ENCODE measurements around the gene BLOC1S1. TPM values are rescaled to one million over a fixed set of nuclear protein-coding genes. Genes with fewer than 3 reads are reported as not detected.

The BLOC1S1 gene
- total and polyA plus RNA-seq, 10 of the 15 experiments (the other 5 are each of a cell fraction or from before 2014, with no cell fraction given) = 126 to 285 (median 166) TPM

DNA sequence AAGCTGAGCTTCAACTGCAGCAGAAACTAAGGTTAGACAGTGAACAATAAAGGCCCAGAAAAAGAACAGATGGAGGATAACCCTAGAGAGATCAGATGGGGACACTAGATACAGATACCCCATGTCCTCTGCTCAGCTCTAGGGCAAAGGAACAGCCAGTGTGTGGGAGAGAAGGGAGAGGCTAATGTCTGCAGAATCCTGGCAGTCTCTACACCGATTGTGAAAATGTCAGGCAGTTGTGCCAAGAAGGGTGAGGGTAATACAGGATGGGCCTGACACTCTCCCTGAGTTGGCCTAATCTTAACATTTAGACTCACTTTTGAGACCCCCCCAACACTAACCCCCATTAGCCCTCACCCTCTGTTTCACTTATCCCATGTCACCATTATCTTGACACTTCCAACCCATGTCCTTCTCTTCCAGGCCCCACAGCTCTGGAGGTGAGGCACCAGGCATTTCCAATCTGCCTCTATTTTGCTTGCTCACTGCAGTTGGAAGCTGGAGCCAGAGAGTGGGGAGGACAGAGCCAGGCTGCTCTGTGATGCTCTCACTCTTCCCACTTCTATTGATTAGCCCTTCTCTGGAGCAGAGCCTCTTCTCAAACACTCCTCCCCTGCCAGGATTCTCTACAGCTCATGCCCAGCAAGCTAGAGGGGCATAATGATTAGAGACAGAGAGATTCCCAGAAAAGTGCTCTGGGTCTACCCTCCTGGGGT, 3.0 kb upstream of the BLOC1S1 start:
- intact Hi-C loops (cut with micrococcal nuclease; ENCODE audit: unreplicated experiment) (no loop called here), in situ Hi-C loops (cut with MboI) (no loop called here)
- no peak for TF ChIP-seq RELA (IDR thresholded peaks at IDR 0.05; ENCODE audit: borderline replicate concordance, partially characterized antibody)
- no peak for TF ChIP-seq NR2F1 (conservative IDR thresholded peaks at IDR 0.05)
- no peak for TF ChIP-seq RFX5 (IDR thresholded peaks at IDR 0.05; ENCODE audit: low read depth, low read length)
- TF ChIP-seq IRF4 (IDR thresholded peaks at IDR 0.05; ENCODE audit: low read depth, low read length) = no peak
- TF ChIP-seq CREB1 (IDR thresholded peaks at IDR 0.05; ENCODE audit: low read depth) = no peak
- no peak for TF ChIP-seq RB1 (IDR thresholded peaks at IDR 0.05; ENCODE audit: borderline replicate concordance)
- TF ChIP-seq MEF2B (IDR thresholded peaks at IDR 0.05; ENCODE audit: partially characterized antibody, poor library complexity, severe bottlenecking) = no peak
- TF ChIP-seq TCF7 (IDR thresholded peaks at IDR 0.05; ENCODE audit: borderline replicate concordance) = no peak
- TF ChIP-seq CHD4 (IDR thresholded peaks at IDR 0.05) = no peak
- TF ChIP-seq HCFC1 (IDR thresholded peaks at IDR 0.05; ENCODE audit: low read length) = no peak
- TF ChIP-seq ESRRA (IDR thresholded peaks at IDR 0.05; ENCODE audit: low read length) = no peak
- no peak for TF ChIP-seq POU2F2 (IDR thresholded peaks at IDR 0.05; ENCODE audit: borderline replicate concordance, low read depth, low read length)
- no peak for TF ChIP-seq YY1 (IDR thresholded peaks at IDR 0.05; ENCODE audit: low read depth, low read length)
- TF ChIP-seq STAT3 (IDR thresholded peaks at IDR 0.05; ENCODE audit: low read depth, low read length) = no peak
- no peak for TF ChIP-seq KLF5 (IDR thresholded peaks at IDR 0.05; ENCODE audit: partially characterized antibody)
- TF ChIP-seq, protein P1, sequence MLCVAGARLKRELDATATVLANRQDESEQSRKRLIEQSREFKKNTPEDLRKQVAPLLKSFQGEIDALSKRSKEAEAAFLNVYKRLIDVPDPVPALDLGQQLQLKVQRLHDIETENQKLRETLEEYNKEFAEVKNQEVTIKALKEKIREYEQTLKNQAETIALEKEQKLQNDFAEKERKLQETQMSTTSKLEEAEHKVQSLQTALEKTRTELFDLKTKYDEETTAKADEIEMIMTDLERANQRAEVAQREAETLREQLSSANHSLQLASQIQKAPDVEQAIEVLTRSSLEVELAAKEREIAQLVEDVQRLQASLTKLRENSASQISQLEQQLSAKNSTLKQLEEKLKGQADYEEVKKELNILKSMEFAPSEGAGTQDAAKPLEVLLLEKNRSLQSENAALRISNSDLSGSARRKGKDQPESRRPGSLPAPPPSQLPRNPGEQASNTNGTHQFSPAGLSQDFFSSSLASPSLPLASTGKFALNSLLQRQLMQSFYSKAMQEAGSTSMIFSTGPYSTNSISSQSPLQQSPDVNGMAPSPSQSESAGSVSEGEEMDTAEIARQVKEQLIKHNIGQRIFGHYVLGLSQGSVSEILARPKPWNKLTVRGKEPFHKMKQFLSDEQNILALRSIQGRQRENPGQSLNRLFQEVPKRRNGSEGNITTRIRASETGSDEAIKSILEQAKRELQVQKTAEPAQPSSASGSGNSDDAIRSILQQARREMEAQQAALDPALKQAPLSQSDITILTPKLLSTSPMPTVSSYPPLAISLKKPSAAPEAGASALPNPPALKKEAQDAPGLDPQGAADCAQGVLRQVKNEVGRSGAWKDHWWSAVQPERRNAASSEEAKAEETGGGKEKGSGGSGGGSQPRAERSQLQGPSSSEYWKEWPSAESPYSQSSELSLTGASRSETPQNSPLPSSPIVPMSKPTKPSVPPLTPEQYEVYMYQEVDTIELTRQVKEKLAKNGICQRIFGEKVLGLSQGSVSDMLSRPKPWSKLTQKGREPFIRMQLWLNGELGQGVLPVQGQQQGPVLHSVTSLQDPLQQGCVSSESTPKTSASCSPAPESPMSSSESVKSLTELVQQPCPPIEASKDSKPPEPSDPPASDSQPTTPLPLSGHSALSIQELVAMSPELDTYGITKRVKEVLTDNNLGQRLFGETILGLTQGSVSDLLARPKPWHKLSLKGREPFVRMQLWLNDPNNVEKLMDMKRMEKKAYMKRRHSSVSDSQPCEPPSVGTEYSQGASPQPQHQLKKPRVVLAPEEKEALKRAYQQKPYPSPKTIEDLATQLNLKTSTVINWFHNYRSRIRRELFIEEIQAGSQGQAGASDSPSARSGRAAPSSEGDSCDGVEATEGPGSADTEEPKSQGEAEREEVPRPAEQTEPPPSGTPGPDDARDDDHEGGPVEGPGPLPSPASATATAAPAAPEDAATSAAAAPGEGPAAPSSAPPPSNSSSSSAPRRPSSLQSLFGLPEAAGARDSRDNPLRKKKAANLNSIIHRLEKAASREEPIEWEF (IDR thresholded peaks at IDR 0.05; ENCODE audit: insufficient replicate concordance, low read depth, low read length) = no peak
- peaks cover 14% of the 10 kb centered on the region for H3K4me1 ChIP-seq (ENCODE audit: control insufficient read depth, insufficient read depth, low read length)
- ChIA-PET CTCF (interaction anchor here (0.6 to 2.9 kb wide), 2 partner anchors 9 to 1522 kb away, joined by 4 to 11 read pairs; no protein-coding TSS in a partner anchor), RAD21 (ENCODE audit: unreplicated experiment) (interaction anchor here (0.7 to 1.5 kb wide), 2 partner anchors 17 to 40 kb away, joined by 3 read pairs; no protein-coding TSS in a partner anchor), POLR2A (interaction anchor here (1.1 kb wide), 1 partner anchor 56 kb away, joined by 3 read pairs; no protein-coding TSS in a partner anchor), SMC1A (ENCODE audit: uncharacterized antibody, unreplicated experiment) (interaction anchor here (1.1 kb wide), 1 partner anchor 17 kb away, joined by 4 read pairs; no protein-coding TSS in a partner anchor)
- DNase-seq (ENCODE audit: low read depth, low spot score) (no peak), ATAC-seq (no peak), FAIRE-seq (no peak)
- H4K20me1 ChIP-seq (ENCODE audit: control insufficient read depth, insufficient read depth) = no peaks in the 10 kb centered on the region
- 0% methylated on average over 1 of the region's 1 CpG for WGBS (ENCODE audit: insufficient coverage, insufficient replicate concordance, low lambda C conversion rate, missing lambda C conversion rate)
- BruUV-seq (replicated peaks) = no TSS peak
- no peak overlapping the region for H3K27ac ChIP-seq (ENCODE audit: control insufficient read depth, insufficient read depth)
- no peak overlapping the region for H3K4me2 ChIP-seq (ENCODE audit: control insufficient read depth, insufficient read depth)
- no peaks in the 10 kb centered on the region for H3K9me3 ChIP-seq (replicated peaks; ENCODE audit: control insufficient read depth, insufficient read depth, low read length)
- H3K36me3 ChIP-seq (ENCODE audit: control insufficient read depth in 2 of 2, insufficient read depth in 2 of 2, low read length in 1 of 2) = no peaks in the 10 kb centered on the region
- H3K4me3 ChIP-seq = no peak overlapping the region
- H3K27me3 ChIP-seq (replicated peaks in 1 of 2; ENCODE audit: control insufficient read depth in 2 of 2, insufficient read depth in 2 of 2, low read length in 1 of 2) = peaks cover 0 to 2% of the 10 kb centered on the region in 2 experiments; a peak in 2 of 4 replicates
- H3K9ac ChIP-seq (ENCODE audit: control insufficient read depth, insufficient read depth, low read length) = no peak overlapping the region
- H2AFZ ChIP-seq (ENCODE audit: control insufficient read depth, low read depth, low read length) = no peak overlapping the region
- H3K79me2 ChIP-seq (ENCODE audit: control insufficient read depth, insufficient read depth, low read length) = peaks cover 13% of the 10 kb centered on the region

All from GM12878 (cell line).